ENCODE measurements around the gene SWI5. TPM values are rescaled to one million over a fixed set of nuclear protein-coding genes. Genes with fewer than 3 reads are reported as not detected.

SWI5 gene
- total RNA-seq, 1 experiment from 2014 or later: 63.1 TPM

- H4K20me1 ChIP-seq (ENCODE audit: low read length): no peaks in the 10 kb centered on the region
- H3F3A ChIP-seq (ENCODE audit: low read length, unreplicated experiment): no peaks in the 10 kb centered on the region
- H3K4me3 ChIP-seq (ENCODE audit: low read length): no peak overlapping the region
- no peak overlapping the region for H3K27ac ChIP-seq (ENCODE audit: low read length)
- intact Hi-C loops (cut with micrococcal nuclease): no loop called here
- TF ChIP-seq EZH2 (IDR thresholded peaks at IDR 0.05; ENCODE audit: low read length, unreplicated experiment): no peak
- TF ChIP-seq EZH2phosphoT487 (IDR thresholded peaks at IDR 0.05; ENCODE audit: borderline replicate concordance, low read length): no peak
- no peak for TF ChIP-seq CTCF (conservative IDR thresholded peaks at IDR 0.05; ENCODE audit: low read depth, low read length)
- no peak overlapping the region for H3K4me2 ChIP-seq (ENCODE audit: low read length)
- H3K9me3 ChIP-seq (ENCODE audit: low read length): no peaks in the 10 kb centered on the region
- H2AFZ ChIP-seq (ENCODE audit: low read length): no peak overlapping the region
- no peaks in the 10 kb centered on the region for H3K4me1 ChIP-seq (ENCODE audit: insufficient read depth, low read length)
- POLR2A ChIA-PET (ENCODE audit: unreplicated experiment): no interaction called here
- no peaks in the 10 kb centered on the region for H3K27me3 ChIP-seq (ENCODE audit: low read length)
- no peaks in the 10 kb centered on the region for H3K79me2 ChIP-seq (ENCODE audit: low read length)
- DNase-seq: no peak
- no peak overlapping the region for H3K9ac ChIP-seq (ENCODE audit: low read length)
- H3K36me3 ChIP-seq (ENCODE audit: low read depth, low read length): no peaks in the 10 kb centered on the region
- ATAC-seq: no peak
- no peaks in the 10 kb centered on the region for H3K9me2 ChIP-seq (replicated peaks; ENCODE audit: low read length)
- no TSS peak for BruUV-seq (replicated peaks)
- CTCF ChIA-PET: no interaction called here
These were observed 26.5 kb upstream of the SWI5 start for GRCh38 chr9:128249558-128249907.

GRCh38 chr9:128249908-128250838, 25.9 kb upstream of the SWI5 start:
- DNase-seq (peak; percentile 57), ATAC-seq (peak; percentile 83)
- CTCF ChIA-PET: no interaction called here
- BruUV-seq (replicated peaks): no TSS peak
- Histone ChIP-seq H3K27ac (ENCODE audit: low read length) (no peak overlapping the region), H3K9ac (ENCODE audit: low read length) (no peak overlapping the region), H3K9me3 (ENCODE audit: low read length) (no peaks in the 10 kb centered on the region), H3K79me2 (ENCODE audit: low read length) (no peaks in the 10 kb centered on the region), H3K4me2 (ENCODE audit: low read length) (peak overlapping the region; percentile 37; the same call in 1 of the 2 replicates), H2AFZ (ENCODE audit: low read length) (0 out of 2 replicates have a peak overlapping the region, but pooled peaks have one; percentile 30), H3K9me2 (replicated peaks; ENCODE audit: low read length) (no peaks in the 10 kb centered on the region), H3F3A (ENCODE audit: low read length, unreplicated experiment) (no peaks in the 10 kb centered on the region), H3K27me3 (ENCODE audit: low read length) (no peaks in the 10 kb centered on the region), H4K20me1 (ENCODE audit: low read length) (no peaks in the 10 kb centered on the region), H3K36me3 (ENCODE audit: low read depth, low read length) (no peaks in the 10 kb centered on the region), H3K4me1 (ENCODE audit: insufficient read depth, low read length) (no peaks in the 10 kb centered on the region), H3K4me3 (ENCODE audit: low read length) (no peak overlapping the region)
- TF ChIP-seq CTCF (conservative IDR thresholded peaks at IDR 0.05; ENCODE audit: low read depth, low read length): no peak
- TF ChIP-seq EZH2 (IDR thresholded peaks at IDR 0.05; ENCODE audit: low read length, unreplicated experiment): no peak
- no peak for TF ChIP-seq EZH2phosphoT487 (IDR thresholded peaks at IDR 0.05; ENCODE audit: borderline replicate concordance, low read length)
- intact Hi-C loops (cut with micrococcal nuclease): loop anchor here (10.0 kb wide), 1 partner anchor 45 kb away; the partner anchor contains the start of gene DNM1
- POLR2A ChIA-PET (ENCODE audit: unreplicated experiment): no interaction called here
